GM21528 (cell line): ENCODE measurements around the gene ATRAID.

Experiments
- ATAC-seq: cut with Tn5 transposase; IDR thresholded peaks from one replicate; pipeline ENCODE4 v1.9.1; 2021; ENCODE audit warnings: mild to moderate bottlenecking, moderate library complexity; ENCODE audit not compliant: unreplicated experiment, low FRiP score

Gene ATRAID

DNA sequence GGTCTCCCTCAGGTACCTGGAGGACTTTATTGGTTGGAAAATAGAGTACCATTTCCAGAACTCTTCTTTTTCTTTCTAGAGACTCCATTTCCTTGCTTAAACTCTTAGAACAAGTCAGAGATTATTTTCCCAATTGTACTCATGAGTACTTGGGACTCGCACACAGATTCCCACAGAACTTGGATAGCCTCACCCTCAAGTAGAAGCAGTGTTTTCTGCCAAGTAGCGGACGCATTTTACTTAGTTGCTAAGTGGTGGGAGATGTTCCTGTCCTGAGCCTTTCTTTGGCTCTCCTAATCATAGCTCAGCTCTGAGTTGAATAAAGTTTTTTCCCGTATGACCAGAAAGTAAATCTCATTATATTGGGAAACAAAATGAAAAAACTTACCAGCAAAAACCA lies 33.8 kb downstream of the ATRAID start:
- no peak for ATAC-seq

DNA sequence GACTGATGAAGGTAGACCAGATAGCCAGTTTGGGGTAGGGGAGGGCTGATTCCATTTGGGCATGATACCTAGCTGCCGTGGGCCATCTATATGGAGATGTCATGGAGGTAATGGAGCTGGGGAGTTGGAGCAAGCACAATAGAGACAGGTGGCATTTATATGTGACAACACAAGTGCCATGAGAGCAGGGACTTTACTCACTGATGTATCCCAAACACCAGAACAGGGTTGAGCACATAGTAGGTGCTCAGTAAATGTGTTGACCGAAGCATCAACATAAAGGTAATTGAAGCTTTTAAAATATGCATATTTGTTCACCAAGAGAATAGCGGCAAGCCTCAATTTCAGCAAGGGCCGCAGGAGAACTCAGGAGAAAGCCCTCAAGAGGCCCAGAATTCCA lies 36.1 kb downstream of the ATRAID start:
- ATAC-seq = no peak

GRCh38 chr2:27249159-27249890 lies 37.5 kb downstream of the ATRAID start:
- no peak for ATAC-seq

DNA sequence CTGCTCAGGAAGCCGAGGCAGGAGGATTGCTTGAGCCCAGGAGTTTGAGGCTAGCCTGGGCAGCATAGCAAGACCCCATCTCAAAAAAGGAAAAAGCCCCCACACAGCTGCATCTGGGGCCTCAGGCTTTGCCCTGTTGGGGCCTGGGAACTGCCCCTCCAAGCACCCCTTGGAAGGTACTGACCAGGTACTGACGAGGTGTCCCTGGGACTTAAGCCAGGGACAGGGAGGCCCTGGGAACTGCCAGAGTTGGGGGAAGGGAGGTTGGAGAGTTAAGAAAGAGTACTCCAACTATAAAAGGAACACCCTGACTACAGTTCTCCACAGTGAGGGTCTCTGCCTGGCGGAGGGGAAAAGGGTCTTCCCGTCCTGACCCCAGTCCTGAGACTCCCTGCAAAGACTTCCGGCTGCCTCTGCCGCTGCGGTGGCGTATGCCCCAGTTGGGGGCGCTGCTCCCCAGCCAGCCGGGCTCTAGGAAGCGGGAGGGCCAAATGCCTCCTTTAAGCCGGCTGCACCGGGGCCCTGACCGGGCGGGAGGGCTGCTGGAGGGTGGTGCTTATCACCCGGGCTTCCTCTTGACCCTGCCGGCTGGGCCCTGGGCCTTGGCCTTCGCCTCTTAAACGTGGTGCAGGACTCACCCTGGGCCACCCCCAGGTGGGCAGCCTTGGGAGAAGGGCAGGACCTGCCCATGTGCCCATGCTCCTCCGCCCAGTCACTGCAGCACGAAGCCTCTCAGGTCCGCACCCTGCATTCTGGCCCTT lies 38.2 kb downstream of the ATRAID start:
- no peak for ATAC-seq

GRCh38 chr2:27250652-27251379 lies 39.0 kb downstream of the ATRAID start:
- ATAC-seq = no peak

DNA sequence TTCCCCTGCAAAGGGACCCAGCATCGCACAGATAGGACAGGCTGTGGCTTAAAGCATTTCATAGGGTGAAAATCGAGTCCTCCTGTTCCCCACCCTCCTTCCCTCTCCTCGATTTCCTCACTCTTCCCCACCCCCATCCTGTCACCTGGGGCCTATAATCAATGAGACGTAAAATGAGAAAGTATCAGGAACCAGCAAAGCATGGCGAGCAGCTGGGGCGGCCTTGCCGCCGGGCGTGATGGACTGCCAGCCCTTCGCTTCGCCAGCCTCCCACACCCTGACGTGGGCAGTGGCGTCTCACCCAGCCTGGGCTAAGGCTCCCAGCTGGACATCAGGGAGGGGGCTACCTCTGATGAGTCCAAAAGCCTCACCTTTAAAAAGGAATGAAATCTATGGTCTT lies 39.9 kb downstream of the ATRAID start:
- no peak for ATAC-seq

GRCh38 chr2:27255187-27255586 lies 43.3 kb downstream of the ATRAID start:
- no peak for ATAC-seq

- ATAC-seq = no peak
Measured at GRCh38 chr2:27255660-27256059, 43.8 kb downstream of the ATRAID start.

- ATAC-seq = no peak
Measured at GRCh38 chr2:27256855-27257454, 45.1 kb downstream of the ATRAID start.

GRCh38 chr2:27258051-27258450 lies 46.2 kb downstream of the ATRAID start:
- no peak for ATAC-seq

DNA sequence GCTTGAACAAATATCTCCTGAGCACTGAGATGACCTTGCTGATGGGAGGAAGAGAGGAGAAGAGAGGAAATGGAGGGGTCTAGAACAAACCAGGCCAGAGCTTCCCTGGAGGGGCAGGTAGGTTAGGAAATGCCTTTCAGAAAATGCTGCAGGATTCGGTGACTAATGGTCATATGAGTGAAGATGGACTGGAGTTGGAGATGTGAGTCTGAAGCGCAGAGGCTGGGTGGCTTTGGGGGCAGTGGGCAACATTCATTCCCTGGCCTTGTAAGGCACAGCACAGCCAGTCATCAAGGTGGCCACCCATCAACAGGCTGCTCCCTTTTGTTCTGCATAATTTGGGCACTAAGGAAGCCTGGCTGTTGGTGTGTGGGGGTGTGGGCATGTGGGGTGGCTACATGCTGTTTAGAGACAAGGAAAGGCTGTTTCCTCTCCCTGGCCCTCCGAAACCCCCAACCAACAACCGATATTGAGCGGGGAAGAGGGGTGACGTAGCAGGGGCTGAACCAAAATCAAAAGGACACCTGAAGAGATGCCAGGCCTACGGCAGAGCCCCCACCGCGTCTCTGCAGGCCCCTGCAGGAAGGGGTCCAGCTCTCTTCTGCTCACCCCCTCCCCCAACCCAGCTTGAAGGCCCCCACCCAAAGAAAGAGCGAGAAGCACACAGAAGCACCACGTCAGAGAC lies 49.5 kb downstream of the ATRAID start:
- no peak for ATAC-seq

- ATAC-seq = no peak
Measured at GRCh38 chr2:27261926-27262298, 50.1 kb downstream of the ATRAID start.

DNA sequence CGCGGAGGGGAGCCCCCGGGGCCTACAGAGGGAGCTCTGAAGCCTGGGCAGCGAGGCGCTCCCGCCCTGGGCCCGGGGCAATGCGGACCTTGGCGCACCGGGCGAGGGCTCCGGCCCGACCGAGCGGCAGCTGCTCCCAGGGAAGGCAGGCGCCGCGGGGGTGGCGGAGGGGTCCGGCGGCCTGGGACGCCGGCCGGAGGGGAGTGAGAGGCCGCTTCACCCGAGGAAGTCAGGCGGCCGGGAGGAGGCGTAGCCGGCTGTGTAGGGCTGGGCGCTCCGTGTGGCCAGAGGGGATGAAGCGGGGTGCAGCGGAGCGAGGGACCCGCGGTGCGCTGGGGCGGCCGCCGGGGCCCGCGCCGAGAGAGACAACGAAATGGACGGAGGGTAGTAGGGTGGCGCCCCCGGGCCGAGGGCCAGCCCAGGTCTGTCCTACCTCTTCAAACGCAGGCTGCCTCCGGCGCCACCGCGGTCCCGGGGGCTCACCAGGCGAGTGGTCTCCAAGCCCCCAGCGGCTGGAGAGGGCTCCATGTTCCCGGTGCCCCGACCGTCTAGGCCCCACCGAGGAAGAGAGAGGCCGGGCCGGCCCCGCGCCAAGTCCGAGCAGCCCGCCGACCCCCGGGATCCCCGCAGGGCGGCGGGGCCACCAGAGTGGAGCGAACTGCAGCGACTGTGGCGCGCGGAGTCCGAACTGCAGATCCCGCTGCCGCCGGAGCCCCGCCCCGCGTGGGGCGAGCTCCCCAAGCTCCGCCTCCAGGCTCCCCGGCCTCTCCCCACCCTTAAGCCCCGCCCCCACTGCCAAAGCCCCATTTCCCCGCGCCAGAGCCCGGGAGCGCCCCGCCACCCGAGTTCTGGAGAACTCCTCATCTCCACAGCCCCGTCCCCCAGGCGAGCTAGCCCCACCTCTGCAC lies 50.8 kb downstream of the ATRAID start, which contains the start of gene SLC30A3:
Gene SLC30A3 (minus strand): TSS at position 669 of the 908 bp plus-strand sequence. CDS start 141 bp downstream, at position 528.
- ATAC-seq = no peak

GRCh38 chr2:27263287-27264252 lies 51.7 kb downstream of the ATRAID start:
- no peak for ATAC-seq

DNA sequence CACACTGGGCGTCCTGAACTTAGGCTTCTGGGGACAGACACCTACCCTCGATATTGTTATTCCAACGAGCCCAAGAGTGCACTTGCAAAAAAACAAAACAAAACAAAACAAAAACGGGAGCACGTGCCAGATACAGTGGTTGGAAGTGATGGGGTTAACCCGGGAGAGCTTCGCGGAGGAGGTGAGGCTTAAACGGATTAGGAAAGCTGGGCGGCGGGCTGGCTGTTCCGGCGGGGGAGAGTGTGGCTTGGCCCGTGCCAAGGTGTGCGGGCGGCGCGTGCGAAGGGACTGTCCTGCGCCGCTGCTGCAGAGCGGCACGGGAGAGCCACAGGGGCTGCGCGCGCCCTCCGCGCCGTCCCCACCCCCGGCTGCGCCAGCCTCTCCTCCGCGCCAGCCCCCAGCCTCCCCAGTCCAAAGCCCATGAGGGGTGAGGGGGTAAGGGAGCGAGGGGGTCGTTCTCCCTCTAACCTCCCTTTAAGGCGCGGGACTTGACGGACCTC lies 52.5 kb downstream of the ATRAID start:
- no peak for ATAC-seq

DNA sequence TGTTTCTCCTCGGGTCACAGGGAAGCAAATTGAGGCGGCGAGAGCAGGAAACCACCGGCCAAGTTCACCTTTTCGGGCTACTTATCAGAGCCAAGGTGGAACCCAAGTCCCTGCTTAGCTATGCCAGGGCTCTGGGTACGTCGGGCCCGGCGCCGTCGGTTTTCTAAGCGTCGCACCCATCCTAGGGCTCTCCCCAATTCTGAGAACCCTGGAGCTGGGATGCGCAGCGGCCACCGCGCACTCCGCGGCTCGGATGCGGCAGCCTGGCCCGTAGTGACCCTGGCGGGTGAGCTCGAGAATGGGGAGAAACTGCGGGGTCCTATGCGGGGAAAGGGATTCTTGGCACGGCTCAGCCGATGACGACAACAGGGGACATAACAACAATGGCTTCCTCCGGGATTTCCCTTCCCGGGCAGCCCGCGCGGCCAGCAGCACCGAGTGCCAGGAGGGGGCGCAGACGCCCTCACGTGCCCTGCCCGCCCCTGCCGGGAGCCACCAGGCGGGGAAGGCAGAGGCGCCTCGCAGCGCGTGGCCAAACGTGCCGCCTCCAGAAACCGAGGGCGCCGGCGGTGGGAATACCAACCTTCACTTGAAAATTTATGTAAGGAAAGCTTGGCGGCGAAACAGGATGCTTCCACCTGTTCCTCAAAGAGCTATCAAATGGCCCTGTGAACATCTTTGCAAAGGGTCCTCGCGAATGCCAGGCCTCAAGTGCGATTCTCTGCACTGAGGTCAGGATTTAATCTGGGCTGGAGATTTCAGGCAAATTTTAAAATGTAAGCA lies 53.1 kb downstream of the ATRAID start:
- no peak for ATAC-seq

GRCh38 chr2:27265536-27265870 lies 53.7 kb downstream of the ATRAID start:
- no peak for ATAC-seq
